HUDEP-2 (cell line): ENCODE data around the gene DCLK3.
A peak's percentile ranks its signal among the peaks of the same experiment; 100 is the strongest.

ENCODE experiments used
- DNase-seq, 76 experiments: peaks; one replicate each; lab custom pipeline; 2025; ENCODE audit not compliant: unreplicated experiment in 76 of 76; lab: John Stamatoyannopoulos, UW

The DCLK3 gene

GRCh38 chr3:36713904-36714303, 50.4 kb downstream of the DCLK3 start:
- no peak for DNase-seq

GRCh38 chr3:36710606-36711005, 53.7 kb downstream of the DCLK3 start:
- no peak for DNase-seq

- no peak for DNase-seq
These were observed 54.5 kb downstream of the DCLK3 start for GRCh38 chr3:36709826-36710365.

- DNase-seq: no peak
These were observed 55.1 kb downstream of the DCLK3 start for GRCh38 chr3:36709281-36709680.

- peak in 16 of 76 experiments; percentile 1 to 35 (median 6) for DNase-seq
These were observed 56.5 kb downstream of the DCLK3 start for GRCh38 chr3:36707623-36708409.

- DNase-seq: no peak
These were observed 59.3 kb downstream of the DCLK3 start for GRCh38 chr3:36705015-36705414.

GRCh38 chr3:36704280-36704679, 60.1 kb downstream of the DCLK3 start:
- no peak for DNase-seq

GRCh38 chr3:36701249-36701572, 63.1 kb downstream of the DCLK3 start:
- no peak for DNase-seq

- peak in 42 of 76 experiments; percentile 2 to 54 (median 18) for DNase-seq
These were observed 63.7 kb downstream of the DCLK3 start for GRCh38 chr3:36700537-36701248.

- no peak for DNase-seq
These were observed 66.0 kb downstream of the DCLK3 start for GRCh38 chr3:36698314-36698713.

GRCh38 chr3:36697229-36698001, 66.9 kb downstream of the DCLK3 start:
- no peak for DNase-seq

- DNase-seq: no peak
These were observed 67.6 kb downstream of the DCLK3 start for GRCh38 chr3:36696799-36697198.

- DNase-seq: no peak
These were observed 68.6 kb downstream of the DCLK3 start for GRCh38 chr3:36695769-36696137.

- DNase-seq: no peak
These were observed 69.1 kb downstream of the DCLK3 start for GRCh38 chr3:36695113-36695768.

- no peak for DNase-seq
These were observed 70.7 kb downstream of the DCLK3 start for GRCh38 chr3:36693670-36694069.

- DNase-seq: no peak
These were observed 74.8 kb downstream of the DCLK3 start for GRCh38 chr3:36689560-36689959.

GRCh38 chr3:36688815-36689214, 75.5 kb downstream of the DCLK3 start:
- DNase-seq: no peak

GRCh38 chr3:36686516-36686915, 77.8 kb downstream of the DCLK3 start:
- no peak for DNase-seq

- DNase-seq: no peak
These were observed 82.5 kb downstream of the DCLK3 start for GRCh38 chr3:36681867-36682266.

- no peak for DNase-seq
These were observed 83.4 kb downstream of the DCLK3 start for GRCh38 chr3:36680952-36681351.
